ENCODE results near the gene EPB41L3. TPM values are rescaled to one million over a fixed set of nuclear protein-coding genes. Genes with fewer than 3 reads are reported as not detected.

EPB41L3 gene
- total RNA-seq, 1 experiment from 2014 or later: 16.1 TPM

- Histone ChIP-seq H3T11ph (ENCODE audit: low read length) (no peak overlapping the region), H2BK20ac (ENCODE audit: low read depth, low read length, poor library complexity, severe bottlenecking) (no peak overlapping the region), H2BK12ac (ENCODE audit: insufficient read length, low read depth, low read length) (no peak overlapping the region), H3K9me3 (ENCODE audit: control insufficient read depth, low read depth, low read length) (no peaks in the 10 kb centered on the region), H4K8ac (replicated peaks; ENCODE audit: insufficient read length, low read depth, low read length) (no peak overlapping the region), H2BK5ac (ENCODE audit: insufficient read length, low read length) (no peak overlapping the region), H3K14ac (ENCODE audit: insufficient read depth, low read length) (no peak overlapping the region), H3K9ac (ENCODE audit: extremely low read depth, insufficient read length, low read length) (no peak overlapping the region), H3K27ac (ENCODE audit: insufficient read length, low read depth, low read length) (no peak overlapping the region), H3K79me1 (ENCODE audit: insufficient read depth, low read depth, low read length, poor library complexity, severe bottlenecking) (no peaks in the 10 kb centered on the region), H3K4me1 (ENCODE audit: insufficient read depth, low read length) (no peaks in the 10 kb centered on the region), H3K56ac (ENCODE audit: insufficient read length, low read depth, low read length) (no peak overlapping the region), H3K18ac (ENCODE audit: insufficient read length, low read depth, low read length) (no peak overlapping the region), H3K4ac (ENCODE audit: low read depth, low read length) (no peak overlapping the region), H2AK5ac (ENCODE audit: insufficient read length, low read length) (no peak overlapping the region), H2AFZ (ENCODE audit: low read length) (no peak overlapping the region), H3K27me3 (ENCODE audit: insufficient read depth, low read length) (no peaks in the 10 kb centered on the region), H3K23me2 (ENCODE audit: insufficient read length, low read depth, low read length, poor library complexity, severe bottlenecking) (no peaks in the 10 kb centered on the region), H3K4me2 (ENCODE audit: insufficient read depth, insufficient read length, low read length) (no peak overlapping the region), H4K20me1 (ENCODE audit: control insufficient read depth, insufficient read depth, insufficient read length) (no peaks in the 10 kb centered on the region), H2BK120ac (ENCODE audit: low read depth, low read length, poor library complexity, severe bottlenecking) (no peak overlapping the region), H3K23ac (ENCODE audit: insufficient read length, low read depth, low read length) (no peak overlapping the region), H3K79me2 (ENCODE audit: insufficient read depth, low read length) (no peaks in the 10 kb centered on the region), H4K91ac (ENCODE audit: insufficient read length, low read depth, low read length) (no peak overlapping the region), H4K5ac (ENCODE audit: insufficient read length, low read depth, low read length) (no peak overlapping the region), H2BK15ac (ENCODE audit: low read depth, low read length) (no peak overlapping the region)
- no peaks in the 10 kb centered on the region for H3K9me3 Mint-ChIP-seq
- no CpG with 5 or more reads among the region's 2 CpGs for WGBS (ENCODE audit: extremely low coverage, insufficient read length, low lambda C conversion rate)
- H3K36me3 Mint-ChIP-seq (ENCODE audit: insufficient read depth in 1 of 3, low read depth in 3 of 3): no peaks in the 10 kb centered on the region
- no peak overlapping the region for H3K4me3 Mint-ChIP-seq
- H3K27me3 Mint-ChIP-seq (ENCODE audit: low read depth): no peaks in the 10 kb centered on the region
- H3K27ac Mint-ChIP-seq: no peak overlapping the region
- no peak for DNase-seq
- TF ChIP-seq CTCF (conservative IDR thresholded peaks at IDR 0.05): no peak
- peaks cover 21 to 32% of the 10 kb centered on the region in 2 experiments for H3K4me1 Mint-ChIP-seq
These were observed 130.3 kb downstream of the EPB41L3 start for GRCh38 chr18:5413447-5413846.

Data from H9 (cell line).